GM18502 (cell line): Measurements from ENCODE around the gene SH3D21.

Experiments
- ATAC-seq: cut with Tn5 transposase; IDR thresholded peaks from one replicate; pipeline ENCODE4 v1.9.1; 2021; ENCODE audit warnings: mild to moderate bottlenecking; ENCODE audit not compliant: unreplicated experiment, poor library complexity

Gene SH3D21

GRCh38 chr1:36328088-36328480 is 21.9 kb downstream of the SH3D21 start:
- no peak for ATAC-seq

DNA sequence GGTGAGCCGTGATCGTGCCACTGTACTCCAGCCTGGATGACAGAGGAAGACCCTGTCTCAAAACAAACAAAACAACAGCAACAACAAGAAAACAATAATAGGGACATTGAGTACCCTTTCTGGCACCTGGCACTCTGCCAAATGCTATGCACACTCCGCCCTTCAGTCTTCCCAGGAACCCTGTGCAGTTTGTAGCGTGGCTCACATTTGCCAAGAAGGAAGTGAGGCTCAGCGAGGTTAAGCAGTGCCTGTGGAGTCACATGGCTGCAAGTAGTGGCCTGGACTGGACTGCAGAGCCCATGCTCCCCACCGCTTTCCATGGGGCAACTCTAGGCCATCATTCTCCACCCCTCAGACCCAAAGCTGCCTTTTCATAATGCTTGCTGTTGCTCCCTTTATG is 22.5 kb downstream of the SH3D21 start:
- ATAC-seq = no peak

DNA sequence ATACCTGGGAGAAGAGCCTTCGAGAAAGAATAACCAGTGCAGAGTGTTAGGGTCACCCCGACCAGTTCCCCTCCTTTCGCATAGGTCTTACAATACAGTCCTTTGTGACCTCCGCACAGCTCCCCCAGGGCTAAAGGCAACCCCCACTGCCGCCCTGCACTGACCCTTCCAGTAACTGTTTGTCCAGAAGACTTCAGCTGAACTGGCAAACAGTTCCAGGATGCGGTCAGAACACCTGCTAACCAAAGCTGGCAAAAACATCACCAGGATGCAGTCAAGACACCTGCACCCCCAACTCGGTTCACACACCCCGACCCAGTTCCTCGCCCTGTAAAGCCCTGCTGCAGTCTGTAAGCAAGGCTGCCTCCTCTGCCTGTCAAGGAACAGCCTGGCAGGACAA is 23.6 kb downstream of the SH3D21 start:
- no peak for ATAC-seq

GRCh38 chr1:36330940-36331339 is 24.8 kb downstream of the SH3D21 start:
- no peak for ATAC-seq

DNA sequence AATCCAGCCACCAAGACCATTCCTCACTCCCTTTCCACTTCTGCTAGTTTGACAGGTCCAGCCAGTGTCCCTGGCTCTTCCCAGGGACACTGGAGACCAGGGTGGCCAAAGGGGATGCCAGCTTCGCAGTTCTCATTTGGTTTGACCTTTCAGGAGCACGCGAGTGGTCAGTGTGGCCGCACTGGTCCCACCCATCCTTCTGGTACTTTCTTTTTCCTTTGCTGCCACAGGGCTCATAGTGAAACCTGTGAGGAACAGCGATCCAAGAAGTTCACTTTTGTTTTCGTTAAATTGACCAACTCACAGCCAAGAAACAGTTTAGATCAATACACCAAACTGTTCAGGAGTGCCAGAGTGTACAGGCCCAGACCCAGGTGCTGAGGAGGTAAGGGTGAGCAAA is 31.7 kb downstream of the SH3D21 start:
- ATAC-seq = no peak

- no peak for ATAC-seq
Observed at GRCh38 chr1:36339215-36339614, 33.0 kb downstream of the SH3D21 start.

DNA sequence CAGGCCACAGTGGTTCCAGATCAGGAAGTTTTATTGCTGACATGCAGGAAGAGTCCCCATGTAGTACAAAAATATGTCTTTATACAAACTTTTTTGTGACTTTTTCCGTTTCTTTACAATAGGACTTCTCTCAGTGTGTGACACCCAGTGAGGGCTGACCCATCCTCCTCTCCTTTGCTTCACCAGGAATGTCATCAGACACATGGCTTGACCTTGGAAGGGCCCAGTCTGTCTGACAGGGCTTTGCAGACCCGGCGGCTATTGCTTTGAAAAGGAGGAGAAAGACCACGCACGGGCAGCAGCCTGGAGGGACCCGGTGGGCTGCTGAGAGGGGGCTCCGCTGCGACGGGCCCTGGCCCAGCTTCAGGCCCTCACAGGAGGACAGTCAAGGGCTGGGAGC is 33.4 kb downstream of the SH3D21 start:
- ATAC-seq = no peak

DNA sequence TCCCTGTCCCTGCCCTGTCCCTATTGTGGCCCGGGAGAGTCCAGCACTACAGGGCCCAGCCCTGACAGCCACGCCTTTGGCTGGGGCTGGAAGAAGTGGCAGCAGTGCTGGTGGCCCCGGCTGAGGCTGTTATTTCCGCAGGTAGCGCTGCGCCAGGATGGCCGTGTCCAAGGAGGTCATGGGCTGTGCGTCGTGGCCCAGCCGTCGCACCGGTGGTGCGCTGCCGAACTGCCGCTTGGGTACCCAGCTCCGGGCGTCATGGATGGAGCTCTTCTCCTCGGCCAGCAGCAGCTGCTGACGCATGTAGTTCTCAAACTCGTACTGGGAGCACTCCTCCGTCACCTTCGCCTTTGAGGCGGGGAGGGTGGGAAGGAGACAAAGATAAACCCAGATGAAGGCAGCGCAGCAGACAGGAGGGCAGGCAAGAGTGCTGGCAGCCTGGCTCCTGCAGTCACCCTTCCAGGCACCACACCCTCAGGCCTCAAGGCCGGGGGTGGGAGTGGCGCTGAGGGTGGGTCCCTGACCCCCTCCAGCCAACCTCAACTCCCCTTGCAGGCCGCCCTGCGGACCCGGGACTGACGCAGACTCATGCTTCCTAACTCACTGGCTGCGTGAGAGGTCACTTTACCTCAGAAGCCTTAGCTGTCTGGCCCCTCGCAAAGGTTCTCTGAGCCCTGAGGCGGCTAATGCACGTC is 35.6 kb downstream of the SH3D21 start:
- no peak for ATAC-seq

DNA sequence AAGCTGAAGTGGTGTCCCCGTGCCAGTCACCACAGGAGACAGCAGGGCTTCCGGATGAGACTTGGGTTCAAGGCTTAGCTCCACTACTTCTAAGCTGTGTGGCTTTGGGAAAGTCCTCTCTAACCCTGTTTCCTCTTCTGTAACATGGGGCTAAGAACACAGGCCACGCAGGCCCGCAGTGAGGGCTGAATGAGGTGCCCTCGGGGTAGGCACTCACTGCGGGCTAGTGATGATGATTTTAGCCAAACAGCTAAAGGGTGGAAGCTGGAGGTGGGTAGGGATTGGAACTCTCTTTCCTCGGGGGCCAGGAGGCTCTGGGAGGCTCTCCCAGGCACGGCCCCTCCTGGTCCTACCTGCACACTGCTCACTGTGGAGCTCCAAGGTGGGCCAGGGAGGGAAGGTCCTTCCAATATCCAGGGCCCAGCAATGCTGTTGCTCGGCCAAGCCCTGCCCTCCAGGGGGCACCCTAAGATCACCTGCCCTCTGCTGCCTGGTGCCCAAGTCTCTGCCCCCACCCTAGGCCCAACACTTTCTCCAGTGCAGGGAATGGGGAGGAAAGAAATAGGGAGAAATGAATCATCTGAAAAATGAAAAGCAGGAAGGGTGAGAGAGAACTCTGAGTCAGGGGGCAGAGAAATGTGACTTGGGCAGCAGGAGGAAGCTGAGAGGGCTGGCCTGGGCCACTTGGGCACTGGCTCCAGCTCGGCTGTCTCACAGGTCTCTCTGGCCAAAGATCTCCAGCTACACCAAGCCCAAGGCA is 36.4 kb downstream of the SH3D21 start:
- no peak for ATAC-seq

GRCh38 chr1:36343651-36344394 is 37.7 kb downstream of the SH3D21 start:
- no peak for ATAC-seq

GRCh38 chr1:36344395-36344680 is 38.2 kb downstream of the SH3D21 start:
- ATAC-seq = no peak

- ATAC-seq = no peak
Observed at GRCh38 chr1:36345353-36345752, 39.2 kb downstream of the SH3D21 start.

- ATAC-seq = no peak
Observed at GRCh38 chr1:36346741-36347370, 40.7 kb downstream of the SH3D21 start.

GRCh38 chr1:36349241-36349671 is 43.1 kb downstream of the SH3D21 start:
- ATAC-seq = peak; percentile 79

- no peak for ATAC-seq
Observed at GRCh38 chr1:36349839-36350238, 43.7 kb downstream of the SH3D21 start.

- no peak for ATAC-seq
Observed at GRCh38 chr1:36350659-36351226, 44.6 kb downstream of the SH3D21 start.

DNA sequence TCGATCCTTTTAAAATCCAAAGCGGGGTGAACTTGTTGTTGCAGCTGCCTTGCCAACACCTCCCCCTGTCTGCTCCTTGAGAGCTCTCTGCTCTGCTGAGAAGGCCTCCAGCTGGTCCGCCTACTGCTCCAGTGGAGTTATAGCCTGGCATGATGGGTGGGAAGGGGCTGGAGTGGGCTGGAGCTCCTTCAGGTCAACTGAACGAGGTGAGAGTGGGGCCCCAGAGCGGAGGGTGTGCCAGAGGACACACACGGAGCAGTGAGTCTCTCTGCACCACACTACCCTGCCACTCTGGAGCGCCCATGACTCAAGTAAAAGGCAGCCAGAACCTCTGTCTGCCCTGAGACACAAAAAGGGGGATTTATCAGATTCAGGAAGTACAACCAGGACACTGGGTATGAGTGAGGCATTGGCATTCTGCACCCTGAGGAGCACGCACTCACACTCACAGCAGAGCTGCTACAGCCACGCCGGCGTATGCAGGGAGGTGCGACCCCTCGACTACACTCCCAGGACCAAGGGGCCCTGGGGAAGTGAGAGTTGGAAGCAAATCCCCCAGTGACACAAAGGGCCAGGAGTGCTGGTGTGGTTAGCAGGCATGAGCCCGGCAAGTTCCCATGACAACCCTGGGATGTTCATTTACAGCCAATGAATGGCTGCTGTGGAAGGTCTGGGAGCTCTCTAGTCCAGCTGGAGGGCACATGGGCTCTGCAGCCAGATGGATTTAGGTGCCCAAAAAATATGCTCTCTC is 45.2 kb downstream of the SH3D21 start:
- no peak for ATAC-seq

- ATAC-seq = no peak
Observed at GRCh38 chr1:36352125-36352909, 46.1 kb downstream of the SH3D21 start.
